ENCODE results near the gene PIK3R5.

Gene PIK3R5

GRCh38 chr17:8956465-8956902 lies 9.0 kb downstream of the PIK3R5 start:
- no peak for DNase-seq (ENCODE audit: low read depth in 1 of 2, low spot score in 1 of 2)
- in situ Hi-C loops (cut with HindIII; ENCODE audit: low pct_unique_long_range_greater_than_20kb, low sequenced_read_pairs) = no loop called here
- no peak for TF ChIP-seq JUND (IDR thresholded peaks at IDR 0.05; ENCODE audit: low read depth)

- DNase-seq (ENCODE audit: low read depth in 1 of 2, low spot score in 1 of 2) = no peak
- in situ Hi-C loops (cut with HindIII; ENCODE audit: low pct_unique_long_range_greater_than_20kb, low sequenced_read_pairs) = no loop called here
Measured at GRCh38 chr17:8955021-8955959, 10.2 kb downstream of the PIK3R5 start.

GRCh38 chr17:8954339-8954738 lies 11.2 kb downstream of the PIK3R5 start:
- in situ Hi-C loops (cut with HindIII; ENCODE audit: low pct_unique_long_range_greater_than_20kb, low sequenced_read_pairs) = no loop called here
- no peak for DNase-seq (ENCODE audit: low read depth in 1 of 2, low spot score in 1 of 2)
- TF ChIP-seq JUND (IDR thresholded peaks at IDR 0.05; ENCODE audit: low read depth) = no peak

More at GRCh38 chr17:8955021-8955959, 10.2 kb downstream of the PIK3R5 start:
- no peak for TF ChIP-seq JUND (IDR thresholded peaks at IDR 0.05; ENCODE audit: low read depth)

- TF ChIP-seq JUND (IDR thresholded peaks at IDR 0.05; ENCODE audit: low read depth) = no peak
- in situ Hi-C loops (cut with HindIII; ENCODE audit: low pct_unique_long_range_greater_than_20kb, low sequenced_read_pairs) = no loop called here
- DNase-seq (ENCODE audit: low read depth in 1 of 2, low spot score in 1 of 2) = no peak
Measured at GRCh38 chr17:8953156-8953885, 12.2 kb downstream of the PIK3R5 start.

- DNase-seq (ENCODE audit: low read depth in 1 of 2, low spot score in 1 of 2) = no peak
- in situ Hi-C loops (cut with HindIII; ENCODE audit: low pct_unique_long_range_greater_than_20kb, low sequenced_read_pairs) = no loop called here
- no peak for TF ChIP-seq JUND (IDR thresholded peaks at IDR 0.05; ENCODE audit: low read depth)
Measured at GRCh38 chr17:8952191-8952590, 13.3 kb downstream of the PIK3R5 start.

GRCh38 chr17:8951206-8951605 lies 14.3 kb downstream of the PIK3R5 start:
- DNase-seq (ENCODE audit: low read depth in 1 of 2, low spot score in 1 of 2) = no peak
- TF ChIP-seq JUND (IDR thresholded peaks at IDR 0.05; ENCODE audit: low read depth) = no peak
- in situ Hi-C loops (cut with HindIII; ENCODE audit: low pct_unique_long_range_greater_than_20kb, low sequenced_read_pairs) = no loop called here

GRCh38 chr17:8949061-8949661 lies 16.3 kb downstream of the PIK3R5 start:
- DNase-seq (ENCODE audit: low read depth in 1 of 2, low spot score in 1 of 2) = no peak
- in situ Hi-C loops (cut with HindIII; ENCODE audit: low pct_unique_long_range_greater_than_20kb, low sequenced_read_pairs) = no loop called here
- no peak for TF ChIP-seq JUND (IDR thresholded peaks at IDR 0.05; ENCODE audit: low read depth)

GRCh38 chr17:8948462-8948861 lies 17.0 kb downstream of the PIK3R5 start:
- no peak for TF ChIP-seq JUND (IDR thresholded peaks at IDR 0.05; ENCODE audit: low read depth)

GRCh38 chr17:8947201-8947600 lies 18.3 kb downstream of the PIK3R5 start:
- in situ Hi-C loops (cut with HindIII; ENCODE audit: low pct_unique_long_range_greater_than_20kb, low sequenced_read_pairs) = no loop called here
- DNase-seq (ENCODE audit: low read depth in 1 of 2, low spot score in 1 of 2) = no peak
- TF ChIP-seq JUND (IDR thresholded peaks at IDR 0.05; ENCODE audit: low read depth) = no peak

More at GRCh38 chr17:8948462-8948861, 17.0 kb downstream of the PIK3R5 start:
- DNase-seq (ENCODE audit: low read depth in 1 of 2, low spot score in 1 of 2) = no peak
- in situ Hi-C loops (cut with HindIII; ENCODE audit: low pct_unique_long_range_greater_than_20kb, low sequenced_read_pairs) = no loop called here

- no peak for TF ChIP-seq JUND (IDR thresholded peaks at IDR 0.05; ENCODE audit: low read depth)
- in situ Hi-C loops (cut with HindIII; ENCODE audit: low pct_unique_long_range_greater_than_20kb, low sequenced_read_pairs) = no loop called here
- DNase-seq (ENCODE audit: low read depth in 1 of 2, low spot score in 1 of 2) = no peak
Measured at GRCh38 chr17:8946476-8946875, 19.0 kb downstream of the PIK3R5 start.

- no peak for TF ChIP-seq JUND (IDR thresholded peaks at IDR 0.05; ENCODE audit: low read depth)
- in situ Hi-C loops (cut with HindIII; ENCODE audit: low pct_unique_long_range_greater_than_20kb, low sequenced_read_pairs) = no loop called here
- DNase-seq (ENCODE audit: low read depth in 1 of 2, low spot score in 1 of 2) = no peak
Measured at GRCh38 chr17:8946071-8946470, 19.4 kb downstream of the PIK3R5 start.

GRCh38 chr17:8944748-8945147 lies 20.8 kb downstream of the PIK3R5 start:
- no peak for DNase-seq (ENCODE audit: low read depth in 1 of 2, low spot score in 1 of 2)
- in situ Hi-C loops (cut with HindIII; ENCODE audit: low pct_unique_long_range_greater_than_20kb, low sequenced_read_pairs) = no loop called here
- TF ChIP-seq JUND (IDR thresholded peaks at IDR 0.05; ENCODE audit: low read depth) = no peak

All from T47D (cell line).